Measurements from ENCODE around the gene FGF16. TPM values are rescaled to one million over a fixed set of nuclear protein-coding genes. Genes with fewer than 3 reads are reported as not detected.
A peak's percentile ranks its signal among the peaks of the same experiment; 100 is the strongest.

FGF16 gene
- not detected for total RNA-seq (2021; ENCODE audit: unreplicated experiment)
- not detected for polyA plus RNA-seq (2012; ENCODE audit: insufficient read length)
- Bru-seq, nascent RNA: not detected
- BruChase-seq, experiment 1, labeled RNA remaining after a 2-hour chase: not detected
- BruChase-seq, experiment 2, labeled RNA remaining after a 6-hour chase: not detected
- long read RNA-seq: 0 reads

GRCh38 chrX:77446908-77447652, at the start of gene FGF16:
FGF16 (plus strand) TSS chrX:77447389; CDS start chrX:77447675, 286 bp downstream.
- no peak for TF ChIP-seq POLR2AphosphoS5 (IDR thresholded peaks at IDR 0.05; ENCODE audit: low read depth, low read length)
- no peak for TF ChIP-seq TCF7L2 (IDR thresholded peaks at IDR 0.05; ENCODE audit: low read depth, low read length)
- TF ChIP-seq REST (IDR thresholded peaks at IDR 0.05; ENCODE audit: insufficient read depth in 1 of 2, low read depth in 2 of 2, low read length in 1 of 2): no peak
- H3K4me1 ChIP-seq (ENCODE audit: control insufficient read depth, insufficient read depth, low read length): no peaks in the 10 kb centered on the region
- in situ Hi-C loops (cut with HindIII; ENCODE audit: low pct_unique_long_range_greater_than_20kb, low sequenced_read_pairs): no loop called here
- no peaks in the 10 kb centered on the region for H3K9me3 ChIP-seq (ENCODE audit: control insufficient read depth, insufficient read depth, low read depth, low read length)
- H3K27ac ChIP-seq (ENCODE audit: low read length): no peak within 1 kb of the TSS
- H3K36me3 ChIP-seq (ENCODE audit: control insufficient read depth, insufficient read depth, low read length): no peaks in the 10 kb centered on the region
- intact Hi-C loops (cut with micrococcal nuclease; ENCODE audit: unreplicated experiment): no loop called here
- no peak for ATAC-seq
- no TSS peak for BruUV-seq (replicated peaks)
- DNase-seq (ENCODE audit: low read depth, low spot score): no peak
- peak within 1 kb of the TSS in 1 of 2 experiments; percentile 31; a peak in 2 of 4 replicates for H3K4me3 ChIP-seq (ENCODE audit: low read depth in 2 of 2, low read length in 2 of 2)
- no peaks in the 10 kb centered on the region for H3K27me3 ChIP-seq (ENCODE audit: control insufficient read depth, insufficient read depth, low read length)
- ChIA-PET CTCF (no interaction called here), POLR2A (no interaction called here)

- in situ Hi-C loops (cut with HindIII; ENCODE audit: low pct_unique_long_range_greater_than_20kb, low sequenced_read_pairs): no loop called here
- H3K27me3 ChIP-seq (ENCODE audit: control insufficient read depth, insufficient read depth, low read length): no peaks in the 10 kb centered on the region
- H3K4me1 ChIP-seq (ENCODE audit: control insufficient read depth, insufficient read depth, low read length): no peaks in the 10 kb centered on the region
- ChIA-PET CTCF (no interaction called here), POLR2A (no interaction called here)
- DNase-seq (ENCODE audit: low read depth, low spot score): no peak
- no peak overlapping the region for H3K4me3 ChIP-seq (ENCODE audit: low read depth in 2 of 2, low read length in 2 of 2)
- no TSS peak for BruUV-seq (replicated peaks)
- no peak overlapping the region for H3K27ac ChIP-seq (ENCODE audit: low read length)
- ATAC-seq: no peak
- TF ChIP-seq CTCF (IDR thresholded peaks at IDR 0.05) (no peak), TCF7L2 (IDR thresholded peaks at IDR 0.05; ENCODE audit: low read depth, low read length) (no peak), POLR2AphosphoS5 (IDR thresholded peaks at IDR 0.05; ENCODE audit: low read depth, low read length) (no peak)
- no peaks in the 10 kb centered on the region for H3K9me3 ChIP-seq (ENCODE audit: control insufficient read depth, insufficient read depth, low read depth, low read length)
- H3K36me3 ChIP-seq (ENCODE audit: control insufficient read depth, insufficient read depth, low read length): no peaks in the 10 kb centered on the region
- intact Hi-C loops (cut with micrococcal nuclease; ENCODE audit: unreplicated experiment): no loop called here
These were observed 48.7 kb upstream of the FGF16 start for GRCh38 chrX:77398330-77398954.

- no peak overlapping the region for H3K27ac ChIP-seq (ENCODE audit: low read length)
- no peaks in the 10 kb centered on the region for H3K27me3 ChIP-seq (ENCODE audit: control insufficient read depth, insufficient read depth, low read length)
- no peak for DNase-seq (ENCODE audit: low read depth, low spot score)
- in situ Hi-C loops (cut with HindIII; ENCODE audit: low pct_unique_long_range_greater_than_20kb, low sequenced_read_pairs): no loop called here
- no peak overlapping the region for H3K4me3 ChIP-seq (ENCODE audit: low read depth in 2 of 2, low read length in 2 of 2)
- no peak for ATAC-seq
- BruUV-seq (replicated peaks): no TSS peak
- H3K9me3 ChIP-seq (ENCODE audit: control insufficient read depth, insufficient read depth, low read depth, low read length): no peaks in the 10 kb centered on the region
- CTCF ChIA-PET: no interaction called here
- H3K36me3 ChIP-seq (ENCODE audit: control insufficient read depth, insufficient read depth, low read length): no peaks in the 10 kb centered on the region
- no peak for TF ChIP-seq TCF7L2 (IDR thresholded peaks at IDR 0.05; ENCODE audit: low read depth, low read length)
- no peak for TF ChIP-seq CTCF (IDR thresholded peaks at IDR 0.05)
- no peak for TF ChIP-seq REST (IDR thresholded peaks at IDR 0.05; ENCODE audit: insufficient read depth in 1 of 2, low read depth in 2 of 2, low read length in 1 of 2)
- TF ChIP-seq POLR2AphosphoS5 (IDR thresholded peaks at IDR 0.05; ENCODE audit: low read depth, low read length): no peak
- no peak for TF ChIP-seq SIN3A (IDR thresholded peaks at IDR 0.05; ENCODE audit: borderline replicate concordance, insufficient read depth, low read depth, low read length)
- H3K4me1 ChIP-seq (ENCODE audit: control insufficient read depth, insufficient read depth, low read length): no peaks in the 10 kb centered on the region
- POLR2A ChIA-PET: no interaction called here
- intact Hi-C loops (cut with micrococcal nuclease; ENCODE audit: unreplicated experiment): no loop called here
These were observed 42.8 kb upstream of the FGF16 start for GRCh38 chrX:77404419-77404818.

All from Panc1 (cell line).